Gastroesophageal sphincter (tissue), 4 donors: ENCODE data around the gene CSMD2. TPM values are rescaled to one million over a fixed set of nuclear protein-coding genes. Genes with fewer than 3 reads are reported as not detected.

Experiments
- ATAC-seq: fragments of 150-250 bp; one replicate; pipeline ENCODE4 v1.9.1; 2016; ENCODE audit warnings: mild to moderate bottlenecking, moderate library complexity
- H3K27ac ChIP-seq, 4 donors: fragments of 200-600 bp; sonication (generic) in 3 of 4; 1 replicate in 3 of 4; 2 replicates in 1 of 4; pipeline ENCODE4 v1.5.1; 2016 to 2019
- H3K27me3 ChIP-seq: fragments of 200-600 bp; sonication (generic); one replicate; pipeline ENCODE4 v1.5.1; 2019
- H3K36me3 ChIP-seq, 2 donors: fragments of 200-600 bp; sonication (generic); one replicate each; pipeline ENCODE4 v1.5.1; 2019; ENCODE audit warnings: control low read depth in 1 of 2
- H3K4me1 ChIP-seq, 3 donors: fragments of 200-600 bp; sonication (generic); 1 replicate in 2 of 3; 2 replicates in 1 of 3; pipeline ENCODE4 v1.5.1; 2016 to 2019; ENCODE audit warnings: control low read depth in 2 of 3
- H3K4me3 ChIP-seq, 2 donors: fragments of 200-600 bp; sonication (generic); one replicate each; pipeline ENCODE4 v1.5.1; 2019; ENCODE audit warnings: mild to moderate bottlenecking in 1 of 2, moderate library complexity in 1 of 2
- H3K9me3 ChIP-seq, 3 donors: fragments of 200-600 bp; sonication (generic); one replicate each; pipeline ENCODE4 v1.5.1; 2017 to 2019; ENCODE audit warnings: control low read depth in 2 of 3
- CTCF ChIP-seq, 4 experiments: fragments of 200-600 bp in 2 of 4; fragments of 450-650 bp in 2 of 4; sonication (generic) in 1 of 4; IDR thresholded peaks; one replicate each; pipeline ENCODE4 v1.5.1; 2017 to 2019; ENCODE audit warnings: antibody characterized with exemption in 4 of 4, mild to moderate bottlenecking in 2 of 4, moderate library complexity in 2 of 4
- EP300 ChIP-seq: sonication (generic); formaldehyde crosslinking; IDR thresholded peaks from one replicate; pipeline ENCODE4 v1.6.1; 2017; ENCODE audit warnings: antibody characterized with exemption, mild to moderate bottlenecking
- POLR2A ChIP-seq, 2 donors: fragments of 450-650 bp; IDR thresholded peaks; one replicate each; pipeline ENCODE4 v1.6.1; 2017; ENCODE audit warnings: antibody characterized with exemption in 2 of 2, mild to moderate bottlenecking in 2 of 2, moderate library complexity in 1 of 2
- POLR2AphosphoS5 ChIP-seq: sonication (generic); formaldehyde crosslinking; IDR thresholded peaks from one replicate; pipeline ENCODE4 v1.6.1; 2017; ENCODE audit warnings: antibody characterized with exemption
- WGBS, 2 donors: methylation state at CpG; one replicate each; pipeline ENCODE4 v1.1.5; 2018; ENCODE audit warnings: low coverage in 1 of 2; 5-methylcytosine and 5-hydroxymethylcytosine counted together
- total RNA-seq, 4 donors: library from RNA; depleted of rRNA; stranded (reverse); fragments of >200 nt; gene quantifications; one replicate each; pipeline ENCODE4 v1.1.0, GENCODE V29; 2016

Gene CSMD2
- total RNA-seq, 4 donors from 2014 or later = 0.22 to 2.5 (median 0.37) TPM

GRCh38 chr1:34127006-34128000 lies 37.7 kb downstream of the CSMD2 start:
- no peak overlapping the region for H3K4me3 ChIP-seq
- no peaks in the 10 kb centered on the region for H3K9me3 ChIP-seq
- no peak overlapping the region for H3K27ac ChIP-seq
- no peaks in the 10 kb centered on the region for H3K4me1 ChIP-seq
- H3K36me3 ChIP-seq = no peaks in the 10 kb centered on the region
- TF ChIP-seq POLR2AphosphoS5 (no peak), CTCF (IDR thresholded peaks at IDR 0.05) (no peak), POLR2A (IDR thresholded peaks at IDR 0.05) (no peak), EP300 (no peak)
- WGBS, 2 donors = 66 to 73% methylated on average over 8 to 15 of the region's 15 CpGs
- ATAC-seq = no peak
- H3K27me3 ChIP-seq = peaks cover 38% of the 10 kb centered on the region

GRCh38 chr1:34126486-34126885 lies 38.5 kb downstream of the CSMD2 start:
- 65% methylated on average over 4 of the region's 6 CpGs; no CpG with 5 or more reads in 1 of the 2 donors for WGBS, 2 donors
- H3K4me1 ChIP-seq = no peaks in the 10 kb centered on the region
- H3K36me3 ChIP-seq = no peaks in the 10 kb centered on the region
- no peak overlapping the region for H3K27ac ChIP-seq
- no peak overlapping the region for H3K4me3 ChIP-seq
- TF ChIP-seq CTCF (IDR thresholded peaks at IDR 0.05) = no peak
- no peak for TF ChIP-seq POLR2AphosphoS5
- no peaks in the 10 kb centered on the region for H3K9me3 ChIP-seq
- no peak for ATAC-seq
- H3K27me3 ChIP-seq = peaks cover 43% of the 10 kb centered on the region

GRCh38 chr1:34125721-34126380 lies 39.2 kb downstream of the CSMD2 start:
- Histone ChIP-seq H3K36me3 (no peaks in the 10 kb centered on the region), H3K27me3 (peaks cover 43% of the 10 kb centered on the region), H3K4me3 (no peak overlapping the region), H3K4me1 (no peaks in the 10 kb centered on the region), H3K27ac (no peak overlapping the region), H3K9me3 (no peaks in the 10 kb centered on the region)
- no peak for ATAC-seq
- TF ChIP-seq POLR2AphosphoS5 (no peak), EP300 (no peak), CTCF (IDR thresholded peaks at IDR 0.05) (no peak), POLR2A (IDR thresholded peaks at IDR 0.05) (no peak)
- 50 to 70% methylated on average over 2 of the region's 5 CpGs for WGBS, 2 donors

- H3K36me3 ChIP-seq = no peaks in the 10 kb centered on the region
- H3K27ac ChIP-seq = no peak overlapping the region
- no peak overlapping the region for H3K4me3 ChIP-seq
- TF ChIP-seq POLR2AphosphoS5 (no peak), CTCF (IDR thresholded peaks at IDR 0.05) (no peak), EP300 (no peak), POLR2A (IDR thresholded peaks at IDR 0.05) (no peak)
- H3K9me3 ChIP-seq = peaks cover 0 to 20% (median 0%) of the 10 kb centered on the region in 3 donors
- peaks cover 32% of the 10 kb centered on the region for H3K27me3 ChIP-seq
- WGBS, 2 donors = 87 to 100% methylated on average over 2 to 4 of the region's 10 CpGs
- ATAC-seq = no peak
- H3K4me1 ChIP-seq = no peaks in the 10 kb centered on the region
Observed at GRCh38 chr1:34122080-34122932, 42.7 kb downstream of the CSMD2 start.
